Measurements from ENCODE around the gene KCNJ1.
A peak's percentile ranks its signal among the peaks of the same experiment; 100 is the strongest.

The KCNJ1 gene

GRCh38 chr11:128867277-128867676 is at the start of gene KCNJ1:
Gene KCNJ1 (minus strand): TSS chr11:128867296. CDS start chr11:128840243, 27,053 bp downstream.
- DNase-seq (ENCODE audit: low read depth in 2 of 2), result no peak

- DNase-seq (ENCODE audit: low read depth in 2 of 2), result no peak
Observed at GRCh38 chr11:128916681-128917080, 49.6 kb upstream of the KCNJ1 start.

GRCh38 chr11:128916037-128916572 is 49.0 kb upstream of the KCNJ1 start:
- DNase-seq (ENCODE audit: low read depth in 2 of 2), result no peak

- no peak for DNase-seq (ENCODE audit: low read depth in 2 of 2)
Observed at GRCh38 chr11:128915149-128915521, 48.0 kb upstream of the KCNJ1 start.

- no peak for DNase-seq (ENCODE audit: low read depth in 2 of 2)
Observed at GRCh38 chr11:128914216-128915148, 47.4 kb upstream of the KCNJ1 start.

- no peak for DNase-seq (ENCODE audit: low read depth in 2 of 2)
Observed at GRCh38 chr11:128913806-128914205, 46.7 kb upstream of the KCNJ1 start.

GRCh38 chr11:128911701-128912100 is 44.6 kb upstream of the KCNJ1 start:
- no peak for DNase-seq (ENCODE audit: low read depth in 2 of 2)

DNA sequence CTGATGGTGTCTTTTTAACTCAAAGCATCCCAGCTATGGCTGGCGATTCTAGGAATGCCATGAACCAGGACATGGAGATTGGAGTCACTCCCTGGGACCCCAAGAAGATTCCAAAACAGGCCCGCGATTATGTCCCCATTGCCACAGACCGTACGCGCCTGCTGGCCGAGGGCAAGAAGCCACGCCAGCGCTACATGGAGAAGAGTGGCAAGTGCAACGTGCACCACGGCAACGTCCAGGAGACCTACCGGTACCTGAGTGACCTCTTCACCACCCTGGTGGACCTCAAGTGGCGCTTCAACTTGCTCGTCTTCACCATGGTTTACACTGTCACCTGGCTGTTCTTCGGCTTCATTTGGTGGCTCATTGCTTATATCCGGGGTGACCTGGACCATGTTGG is 44.1 kb upstream of the KCNJ1 start:
- no peak for DNase-seq (ENCODE audit: low read depth in 2 of 2)

GRCh38 chr11:128910576-128910975 is 43.5 kb upstream of the KCNJ1 start:
- no peak for DNase-seq (ENCODE audit: low read depth in 2 of 2)

DNA sequence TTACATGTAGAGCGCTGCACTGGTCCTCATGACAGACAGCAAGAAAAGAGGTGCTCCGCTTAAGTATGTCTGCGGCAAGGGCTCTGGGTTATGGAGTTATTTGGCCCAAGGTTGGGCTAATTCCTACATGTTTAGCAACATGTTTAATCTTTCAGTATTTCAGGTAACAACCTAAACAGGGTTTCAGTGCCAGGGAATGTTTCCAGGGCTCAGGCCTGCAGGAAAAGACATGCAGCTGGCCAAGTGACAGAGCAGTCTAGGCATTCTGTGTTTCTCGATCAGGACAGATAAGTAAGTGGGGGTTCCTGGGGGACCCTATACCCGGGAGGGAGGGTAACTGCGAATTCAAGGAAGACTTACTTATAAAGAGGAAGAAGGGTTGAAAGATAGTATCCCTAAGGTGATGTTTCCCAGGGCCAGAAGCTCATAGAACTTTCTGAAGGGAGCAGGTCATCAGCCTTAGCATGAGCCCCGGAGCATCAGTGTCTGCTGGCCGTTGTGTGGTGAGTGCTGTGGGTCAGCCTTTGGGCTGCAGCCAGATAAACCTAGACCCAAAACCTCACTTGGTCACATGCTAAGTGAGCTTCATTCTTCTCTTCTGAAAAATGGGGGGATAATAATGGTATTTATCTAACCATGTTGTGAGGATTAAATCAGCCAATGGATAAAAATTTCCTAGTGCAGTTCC is 42.5 kb upstream of the KCNJ1 start:
- DNase-seq (ENCODE audit: low read depth in 2 of 2), result no peak

- no peak for DNase-seq (ENCODE audit: low read depth in 2 of 2)
Observed at GRCh38 chr11:128908391-128909246, 41.5 kb upstream of the KCNJ1 start.

- DNase-seq (ENCODE audit: low read depth in 2 of 2), result no peak
Observed at GRCh38 chr11:128907585-128907984, 40.5 kb upstream of the KCNJ1 start.

- DNase-seq (ENCODE audit: low read depth in 2 of 2), result no peak
Observed at GRCh38 chr11:128906185-128907050, 39.3 kb upstream of the KCNJ1 start.

- peak in 1 of 2 donors; percentile 19 for DNase-seq (ENCODE audit: low read depth in 2 of 2)
Observed at GRCh38 chr11:128905345-128906184, 38.5 kb upstream of the KCNJ1 start.

DNA sequence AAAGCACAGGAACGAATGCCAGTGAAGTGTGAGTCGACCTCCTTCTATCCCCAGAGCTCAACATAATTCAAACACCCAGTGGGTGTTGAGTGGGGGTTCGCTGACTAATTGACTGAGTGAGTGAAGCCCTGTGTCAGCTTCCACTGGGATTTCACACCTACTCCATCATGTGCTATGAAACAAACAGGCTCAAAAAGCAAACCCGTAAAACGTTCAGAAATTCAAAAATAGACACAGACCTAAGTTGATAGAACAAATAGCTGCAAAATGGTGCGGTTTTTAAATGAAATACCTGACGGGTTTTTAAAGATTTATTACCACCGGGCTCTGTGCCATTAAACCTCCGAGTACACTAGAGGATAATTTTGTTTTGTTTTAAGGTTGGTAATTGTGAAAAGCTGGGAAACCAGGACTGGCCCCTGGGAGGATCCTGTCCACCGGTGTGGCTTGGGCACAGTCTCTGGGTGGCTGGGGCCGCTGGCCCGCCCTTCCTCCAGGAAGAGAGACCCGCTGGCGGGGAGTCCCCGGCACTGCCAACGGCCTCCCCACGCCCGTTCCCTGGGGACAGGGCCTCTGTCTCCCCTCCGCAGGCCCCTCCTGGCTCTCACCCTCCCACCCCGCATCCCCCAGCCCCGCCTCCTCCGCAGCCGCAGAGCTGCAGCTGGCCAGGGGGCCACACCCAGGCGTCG is 37.7 kb upstream of the KCNJ1 start:
- DNase-seq (ENCODE audit: low read depth in 2 of 2), result no peak

GRCh38 chr11:128904303-128904655 is 37.2 kb upstream of the KCNJ1 start:
- DNase-seq (ENCODE audit: low read depth in 2 of 2), result no peak

GRCh38 chr11:128903248-128904061 is 36.4 kb upstream of the KCNJ1 start:
- no peak for DNase-seq (ENCODE audit: low read depth in 2 of 2)

DNA sequence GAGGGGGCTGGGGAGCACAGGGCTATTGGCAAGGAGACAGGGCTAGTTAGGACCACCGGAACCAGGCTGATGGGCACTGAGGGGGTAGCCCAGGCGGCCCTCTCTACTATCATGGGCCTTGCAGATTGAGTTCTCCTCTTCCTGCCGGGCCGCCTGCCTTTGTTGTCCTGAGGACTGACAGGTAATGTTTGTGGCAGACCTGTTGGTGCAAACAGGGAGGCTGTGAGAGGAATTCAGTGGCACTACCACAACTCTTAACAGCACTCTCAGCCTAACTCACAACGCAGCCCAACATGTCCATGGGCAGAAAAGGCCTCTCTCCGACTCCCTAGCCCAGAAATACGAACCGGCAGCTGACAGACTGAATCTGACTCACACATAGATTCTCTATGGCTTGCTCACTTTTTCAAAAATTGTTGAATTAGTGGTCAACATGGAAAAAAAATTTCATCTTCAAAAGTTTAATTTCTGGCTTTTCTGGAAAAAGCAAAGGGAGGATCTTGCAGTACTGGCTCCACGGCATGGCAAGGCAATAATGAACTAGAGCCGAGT is 35.5 kb upstream of the KCNJ1 start:
- no peak for DNase-seq (ENCODE audit: low read depth in 2 of 2)
